Measurements from ENCODE around the gene HOXA6. TPM values are rescaled to one million over a fixed set of nuclear protein-coding genes. Genes with fewer than 3 reads are reported as not detected.

Gene HOXA6
- total and polyA plus RNA-seq, 9 of the 15 experiments (the other 6 are each of a cell fraction or from before 2014, with no cell fraction given), result not detected

GRCh38 chr7:27133409-27134231 is 14.0 kb downstream of the HOXA6 start:
- in situ Hi-C loops (cut with MboI), result no loop called here
- peaks cover 0 to 7% of the 10 kb centered on the region in 2 experiments; a peak in 1 of 5 replicates for H3K4me1 ChIP-seq (replicated peaks in 1 of 2; ENCODE audit: control insufficient read depth in 2 of 2, insufficient read depth in 2 of 2, low read length in 2 of 2)
- no peak overlapping the region for H3K4me2 ChIP-seq (ENCODE audit: insufficient read depth, low read length)
- H2AFZ ChIP-seq (ENCODE audit: low read depth, low read length), result no peak overlapping the region
- no peak overlapping the region for H3K27ac ChIP-seq (ENCODE audit: extremely low read depth, low read depth, low read length)
- ATAC-seq (no peak), FAIRE-seq (no peak), DNase-seq (ENCODE audit: extremely low read depth in 1 of 4, low spot score in 3 of 4) (no peak)
- H3K79me2 ChIP-seq (ENCODE audit: control insufficient read depth, insufficient read depth, low read length), result no peaks in the 10 kb centered on the region
- H3K4me3 ChIP-seq, result no peak overlapping the region
- WGBS (ENCODE audit: insufficient coverage, low coverage, missing lambda C conversion rate), result 4% methylated on average over 18 of the region's 18 CpGs
- no peaks in the 10 kb centered on the region for H4K20me1 ChIP-seq (replicated peaks; ENCODE audit: control insufficient read depth, insufficient read depth, low read length)
- no peaks in the 10 kb centered on the region for H3K9me3 ChIP-seq (replicated peaks; ENCODE audit: control insufficient read depth, insufficient read depth, low read depth, low read length)
- ChIA-PET POLR2A (no interaction called here), CTCF (ENCODE audit: low intra/inter-chr PET ratio) (no interaction called here)
- peaks cover 26 to 33% of the 10 kb centered on the region in 2 experiments for H3K27me3 ChIP-seq (ENCODE audit: control insufficient read depth in 2 of 2, insufficient read depth in 2 of 2, low read length in 2 of 2)
- intact Hi-C loops (cut with micrococcal nuclease), result no loop called here
- no peak overlapping the region for H3K9ac ChIP-seq (ENCODE audit: insufficient read depth in 1 of 2, low read depth in 2 of 2, low read length in 2 of 2)
- no TSS peak for BruUV-seq (replicated peaks)
- H3K9me1 ChIP-seq (ENCODE audit: control insufficient read depth, insufficient read depth, low read length), result no peaks in the 10 kb centered on the region
- no peaks in the 10 kb centered on the region for H3K36me3 ChIP-seq (ENCODE audit: control insufficient read depth, insufficient read depth, low read length)
- TF ChIP-seq MCM2 (IDR thresholded peaks at IDR 0.05; ENCODE audit: low read depth), result no peak
- no peak for TF ChIP-seq CBX2 (IDR thresholded peaks at IDR 0.05; ENCODE audit: insufficient read depth, low read length, poor library complexity, severe bottlenecking)
- TF ChIP-seq ZNF609 (CRISPR knock-in tag; IDR thresholded peaks at IDR 0.05; ENCODE audit: borderline replicate concordance), result no peak
- no peak for TF ChIP-seq ASH1L (IDR thresholded peaks at IDR 0.05; ENCODE audit: borderline replicate concordance, low read depth, partially characterized antibody)
- TF ChIP-seq SP2 (IDR thresholded peaks at IDR 0.05; ENCODE audit: extremely low read depth, low read depth, low read length, poor library complexity, severe bottlenecking), result no peak
- no peak for TF ChIP-seq TFAM (CRISPR knock-in tag; conservative IDR thresholded peaks at IDR 0.05)
- no peak for TF ChIP-seq KDM4B (IDR thresholded peaks at IDR 0.05; ENCODE audit: borderline replicate concordance in 2 of 2, low read depth in 1 of 2)
- TF ChIP-seq ZNF232 (CRISPR knock-in tag; IDR thresholded peaks at IDR 0.05), result no peak
- TF ChIP-seq STAT6 (CRISPR knock-in tag; IDR thresholded peaks at IDR 0.05), result no peak
- TF ChIP-seq ZKSCAN3 (CRISPR knock-in tag; IDR thresholded peaks at IDR 0.05), result no peak
- no peak for TF ChIP-seq WHSC1 (IDR thresholded peaks at IDR 0.05; ENCODE audit: low read length)
- no peak for TF ChIP-seq NFIX (CRISPR knock-in tag; IDR thresholded peaks at IDR 0.05; ENCODE audit: low read depth)
- no peak for TF ChIP-seq ZNF444 (CRISPR knock-in tag; IDR thresholded peaks at IDR 0.05)
- TF ChIP-seq KDM2B (CRISPR knock-in tag; IDR thresholded peaks at IDR 0.05), result no peak
